ENCODE data around the gene GID8. TPM values are rescaled to one million over a fixed set of nuclear protein-coding genes. Genes with fewer than 3 reads are reported as not detected.
"Not testable (repeated sequence)": the region's sequence is repeated elsewhere in the genome, so short reads cannot be mapped to it uniquely, and the experiment has no call there.

GID8 gene
- total and polyA plus RNA-seq, 12 donors = 9.4 to 38.5 (median 22.3) TPM

DNA sequence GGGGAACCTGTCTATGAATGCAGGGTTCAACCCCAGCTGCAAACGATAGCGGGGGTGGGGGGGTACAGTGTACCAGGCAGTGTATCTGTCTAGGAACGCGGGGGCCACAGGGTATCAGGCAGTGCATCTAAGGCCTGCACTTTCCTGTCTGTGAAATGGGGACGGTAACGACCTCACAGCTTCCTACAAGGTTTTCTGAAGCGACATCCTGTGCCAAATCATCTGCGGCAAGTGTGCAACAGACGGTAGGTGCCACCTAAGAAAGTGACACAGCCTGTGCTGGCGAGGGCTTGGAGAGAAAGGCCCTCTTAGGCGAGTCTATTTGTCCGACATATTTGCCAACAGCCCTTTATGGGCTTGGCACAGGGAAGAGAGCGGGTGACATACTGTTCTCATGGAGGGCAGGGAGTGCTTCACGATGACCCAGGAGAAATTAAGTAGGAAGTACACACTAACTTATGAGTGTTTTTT is 15.5 kb upstream of the GID8 start:
- DNase-seq = peak in 1 of 7 donors; percentile 22
- TF ChIP-seq POLR2A (IDR thresholded peaks at IDR 0.05) = no peak
- TF ChIP-seq, protein P1, sequence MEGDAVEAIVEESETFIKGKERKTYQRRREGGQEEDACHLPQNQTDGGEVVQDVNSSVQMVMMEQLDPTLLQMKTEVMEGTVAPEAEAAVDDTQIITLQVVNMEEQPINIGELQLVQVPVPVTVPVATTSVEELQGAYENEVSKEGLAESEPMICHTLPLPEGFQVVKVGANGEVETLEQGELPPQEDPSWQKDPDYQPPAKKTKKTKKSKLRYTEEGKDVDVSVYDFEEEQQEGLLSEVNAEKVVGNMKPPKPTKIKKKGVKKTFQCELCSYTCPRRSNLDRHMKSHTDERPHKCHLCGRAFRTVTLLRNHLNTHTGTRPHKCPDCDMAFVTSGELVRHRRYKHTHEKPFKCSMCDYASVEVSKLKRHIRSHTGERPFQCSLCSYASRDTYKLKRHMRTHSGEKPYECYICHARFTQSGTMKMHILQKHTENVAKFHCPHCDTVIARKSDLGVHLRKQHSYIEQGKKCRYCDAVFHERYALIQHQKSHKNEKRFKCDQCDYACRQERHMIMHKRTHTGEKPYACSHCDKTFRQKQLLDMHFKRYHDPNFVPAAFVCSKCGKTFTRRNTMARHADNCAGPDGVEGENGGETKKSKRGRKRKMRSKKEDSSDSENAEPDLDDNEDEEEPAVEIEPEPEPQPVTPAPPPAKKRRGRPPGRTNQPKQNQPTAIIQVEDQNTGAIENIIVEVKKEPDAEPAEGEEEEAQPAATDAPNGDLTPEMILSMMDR (IDR thresholded peaks at IDR 0.05) = no peak
- no peaks in the 10 kb centered on the region for H3K27me3 ChIP-seq
- H3K4me3 ChIP-seq = no peak overlapping the region
- peaks cover 66 to 86% of the 10 kb centered on the region in 2 donors for H3K4me1 ChIP-seq (replicated peaks in 1 of 2)
- no peaks in the 10 kb centered on the region for H3K9me3 ChIP-seq (replicated peaks in 1 of 3)
- intact Hi-C loops (cut with DNase I) = no loop called here
- peak overlapping the region in 3 of 5 donors; percentile 71 to 99 (median 96) for H3K27ac ChIP-seq
- 69 to 75% (median 71%) methylated on average over 12 to 14 of the region's 14 CpGs for WGBS, 4 donors
- no peaks in the 10 kb centered on the region for H3K36me3 ChIP-seq (replicated peaks in 1 of 2)

DNA sequence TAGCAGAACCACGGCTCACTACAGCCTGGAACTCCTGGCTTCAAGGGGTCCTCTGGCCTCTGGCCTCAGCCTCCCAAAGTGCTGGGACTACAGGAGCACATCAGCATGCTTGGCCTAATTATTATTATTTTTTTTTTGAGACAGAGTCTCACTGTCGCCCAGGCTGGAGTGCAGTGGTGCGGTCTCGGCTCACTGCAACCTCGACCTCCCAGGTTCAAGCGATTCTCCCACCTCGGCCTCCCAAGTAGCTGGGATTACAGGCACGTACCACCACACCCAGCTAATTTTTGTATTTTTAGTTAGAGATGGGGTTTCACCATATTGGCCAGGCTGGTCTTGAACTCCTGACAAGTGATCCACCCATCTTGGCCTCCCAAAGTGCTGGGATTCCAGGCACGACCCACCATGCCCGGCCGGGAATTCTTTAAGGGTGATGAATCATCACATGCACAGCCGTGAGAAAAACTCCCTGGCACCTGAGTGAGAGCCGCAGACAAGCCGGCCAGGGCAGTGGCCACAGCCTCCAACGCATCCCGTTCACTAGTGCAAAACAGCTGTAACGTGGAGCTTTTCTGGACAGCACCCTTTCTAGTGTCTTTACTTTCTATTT is 14.8 kb upstream of the GID8 start:
- H3K27me3 ChIP-seq; H3K4me3 ChIP-seq; intact Hi-C loops (cut with DNase I); H3K9me3 ChIP-seq (replicated peaks in 1 of 3); H3K36me3 ChIP-seq (replicated peaks in 1 of 2): not testable (repeated sequence)
- Histone ChIP-seq H3K27ac (peak overlapping the region in 3 of 5 donors; percentile 71 to 99 (median 96)), H3K4me1 (replicated peaks in 1 of 2) (peaks cover 59 to 86% of the 10 kb centered on the region in 2 donors)
- peak in 1 of 2 donors; percentile 68 for TF ChIP-seq POLR2A (IDR thresholded peaks at IDR 0.05)
- WGBS, 4 donors = 46 to 64% (median 50%) methylated on average over 17 of the region's 17 CpGs
- DNase-seq = peak; percentile 36 to 78 (median 67)

DNA sequence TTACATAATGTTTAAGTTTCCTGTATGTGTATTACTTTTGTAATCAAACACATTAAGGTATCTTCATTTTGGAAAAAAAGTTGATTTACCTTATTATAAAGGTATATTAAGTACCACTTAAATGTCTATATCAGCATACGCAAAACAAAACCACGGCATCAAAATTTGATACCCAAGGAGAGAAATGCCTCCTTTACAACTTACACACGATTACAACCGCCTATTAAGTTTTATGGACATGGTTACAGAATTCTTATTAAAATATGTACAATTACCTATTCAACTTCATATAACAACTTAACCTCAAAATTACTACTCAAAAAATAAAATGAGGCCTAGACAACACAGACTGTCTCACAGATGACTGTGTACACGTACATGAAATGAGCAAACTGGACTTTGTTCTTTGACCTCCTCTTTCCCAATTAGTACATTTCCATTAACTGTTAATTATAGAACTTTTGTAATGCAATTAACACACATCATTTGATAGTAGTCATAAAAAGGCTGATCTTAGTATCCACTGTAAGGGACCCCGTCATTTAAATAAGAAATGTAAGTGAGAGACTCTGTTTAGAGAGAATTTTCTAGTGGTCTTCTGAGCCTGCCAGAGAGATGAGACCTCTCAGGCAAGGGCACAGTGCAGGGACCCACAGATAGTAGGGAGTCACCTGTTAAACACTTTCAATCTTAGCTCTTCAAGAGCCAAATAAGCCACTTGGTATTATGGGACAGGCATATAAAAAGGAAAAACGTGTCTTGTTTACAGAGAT is 14.1 kb upstream of the GID8 start:
- TF ChIP-seq, protein P1 (IDR thresholded peaks at IDR 0.05) = no peak
- no peak for TF ChIP-seq POLR2A (IDR thresholded peaks at IDR 0.05)
- peaks cover 53 to 86% of the 10 kb centered on the region in 2 donors for H3K4me1 ChIP-seq (replicated peaks in 1 of 2)

DNA sequence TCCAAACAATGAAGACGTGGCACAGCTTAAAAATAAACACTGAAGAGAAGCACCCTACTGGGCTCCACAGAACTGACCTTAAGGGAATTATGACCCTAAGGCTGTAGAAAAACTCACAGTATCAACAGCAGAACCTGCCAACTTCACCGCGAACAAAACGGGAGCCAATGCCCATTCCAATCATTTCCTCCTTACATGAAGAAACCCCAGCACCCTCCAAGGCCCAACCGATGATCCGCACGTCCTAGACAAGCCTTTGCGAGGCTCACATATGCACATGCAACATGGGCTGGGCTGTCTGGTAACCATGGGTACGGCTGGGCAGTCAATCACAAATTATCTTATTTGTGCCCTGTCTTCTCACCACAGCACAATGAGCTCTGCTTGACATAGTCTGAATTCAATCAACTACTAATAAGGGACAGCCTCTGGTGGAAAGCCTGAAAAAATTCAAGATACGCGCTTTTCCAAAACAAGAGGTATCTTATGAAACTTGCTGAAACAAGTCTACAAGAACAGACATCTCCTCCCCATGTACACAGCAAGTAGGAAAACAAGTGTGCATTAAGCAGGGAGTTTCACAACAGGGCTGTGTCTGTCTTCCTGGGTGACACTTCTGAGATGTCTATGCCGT is 13.4 kb upstream of the GID8 start:
- peak; percentile 29 to 82 (median 49) for DNase-seq
- intact Hi-C loops (cut with DNase I) = no loop called here
- Histone ChIP-seq H3K4me3 (peak overlapping the region in 2 of 4 donors; percentile 95 to 100), H3K4me1 (replicated peaks in 1 of 2) (peaks cover 50 to 84% of the 10 kb centered on the region in 2 donors), H3K27ac (peak overlapping the region; percentile 89 to 100 (median 96)), H3K36me3 (replicated peaks in 1 of 2) (no peaks in the 10 kb centered on the region), H3K27me3 (no peaks in the 10 kb centered on the region), H3K9me3 (replicated peaks in 1 of 3) (no peaks in the 10 kb centered on the region)
- TF ChIP-seq POLR2A (IDR thresholded peaks at IDR 0.05) = peak in 1 of 2 donors; percentile 16
- TF ChIP-seq, protein P1 (IDR thresholded peaks at IDR 0.05) = no peak
- 21 to 26% (median 24%) methylated on average over 10 to 12 of the region's 12 CpGs for WGBS, 4 donors

More for the DNA sequence above, 14.1 kb upstream of the GID8 start:
- Histone ChIP-seq H3K27me3 (no peaks in the 10 kb centered on the region), H3K4me3 (peak overlapping the region in 1 of 4 donors; percentile 100), H3K36me3 (replicated peaks in 1 of 2) (no peaks in the 10 kb centered on the region), H3K27ac (peak overlapping the region in 4 of 5 donors; percentile 96 to 100 (median 98)), H3K9me3 (replicated peaks in 1 of 3) (no peaks in the 10 kb centered on the region)
- DNase-seq = no peak
- WGBS, 4 donors = 47 to 52% (median 49%) methylated on average over 7 of the region's 7 CpGs
- intact Hi-C loops (cut with DNase I) = no loop called here

Measured in adrenal gland (tissue), 12 donors.